Peyer's patch (tissue), 4 donors: Measurements from ENCODE around the gene VSTM4.

Experiments
- CTCF ChIP-seq, 6 experiments: fragments of 450-650 bp in 4 of 6; fragments of 200-600 bp in 2 of 6; sonication (generic) in 1 of 6; IDR thresholded peaks; one replicate each; pipeline ENCODE4 v1.5.1; 2017 to 2019; ENCODE audit warnings: antibody characterized with exemption in 6 of 6, mild to moderate bottlenecking in 3 of 6, moderate library complexity in 1 of 6
- POLR2A ChIP-seq, 2 donors: fragments of 450-650 bp; IDR thresholded peaks; one replicate each; pipeline ENCODE4 v1.5.1; 2017; ENCODE audit warnings: antibody characterized with exemption in 2 of 2, mild to moderate bottlenecking in 2 of 2, moderate library complexity in 2 of 2

- TF ChIP-seq CTCF (IDR thresholded peaks at IDR 0.05) (no peak), POLR2A (IDR thresholded peaks at IDR 0.05) (no peak)
These were observed 131.5 kb downstream of the VSTM4 start for GRCh38 chr10:48983648-48984351.
